HG02938 (cell line): ENCODE data around the gene MAFG.
A peak's percentile ranks its signal among the peaks of the same experiment; 100 is the strongest.

Experiments
- ATAC-seq: cut with Tn5 transposase; IDR thresholded peaks from one replicate; pipeline ENCODE4 v1.9.1; 2021; ENCODE audit warnings: mild to moderate bottlenecking, moderate library complexity; ENCODE audit not compliant: unreplicated experiment

The MAFG gene

GRCh38 chr17:81924557-81925532 is 2.7 kb downstream of the MAFG start:
- no peak for ATAC-seq

DNA sequence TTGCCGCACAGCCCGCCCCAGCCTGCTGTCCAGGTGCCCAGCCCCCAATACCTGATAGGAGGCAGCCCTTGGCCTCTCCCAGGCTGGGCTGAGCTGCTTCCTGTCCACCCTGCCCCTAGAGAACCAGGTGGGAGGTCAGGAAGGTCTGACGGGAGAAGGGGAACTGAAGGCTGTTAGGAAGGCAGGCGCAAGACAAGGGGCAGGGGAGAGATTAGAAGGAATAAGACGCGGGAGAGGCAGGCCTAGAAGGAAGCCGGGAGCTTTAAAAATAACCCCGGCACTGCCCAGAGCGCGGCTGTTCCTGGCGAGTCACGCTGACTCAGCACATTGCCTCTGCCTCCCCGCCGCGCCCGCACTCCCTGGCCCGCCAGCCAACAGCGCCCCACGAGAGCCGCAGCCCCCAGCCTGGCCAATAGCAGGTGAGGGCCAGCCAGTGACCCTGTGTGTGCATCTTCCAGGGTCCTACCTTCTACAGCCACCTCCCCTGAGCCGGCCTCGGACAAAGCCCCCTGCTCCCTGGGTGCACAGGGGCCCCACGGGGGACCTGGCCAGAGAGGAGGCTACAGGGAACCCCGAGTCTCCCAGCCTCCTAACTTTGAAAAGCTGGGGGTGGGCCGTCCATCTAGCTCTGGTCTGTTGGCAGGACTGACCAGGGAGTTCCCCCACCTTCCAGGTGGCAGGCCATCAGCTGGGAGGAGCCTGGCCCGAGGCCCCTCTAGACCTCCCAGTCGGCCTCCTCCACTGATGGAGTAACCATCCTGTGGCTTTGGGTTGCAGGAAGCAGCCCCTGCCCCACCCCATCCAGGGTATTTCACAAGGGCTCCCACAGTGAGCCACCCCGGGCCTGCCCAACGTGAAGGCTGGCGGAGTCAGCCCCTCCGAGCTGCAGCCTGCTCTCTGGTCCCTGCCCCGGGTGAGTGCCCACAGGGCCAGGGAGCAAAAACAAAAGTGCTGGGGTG is 4.0 kb downstream of the MAFG start:
- no peak for ATAC-seq

DNA sequence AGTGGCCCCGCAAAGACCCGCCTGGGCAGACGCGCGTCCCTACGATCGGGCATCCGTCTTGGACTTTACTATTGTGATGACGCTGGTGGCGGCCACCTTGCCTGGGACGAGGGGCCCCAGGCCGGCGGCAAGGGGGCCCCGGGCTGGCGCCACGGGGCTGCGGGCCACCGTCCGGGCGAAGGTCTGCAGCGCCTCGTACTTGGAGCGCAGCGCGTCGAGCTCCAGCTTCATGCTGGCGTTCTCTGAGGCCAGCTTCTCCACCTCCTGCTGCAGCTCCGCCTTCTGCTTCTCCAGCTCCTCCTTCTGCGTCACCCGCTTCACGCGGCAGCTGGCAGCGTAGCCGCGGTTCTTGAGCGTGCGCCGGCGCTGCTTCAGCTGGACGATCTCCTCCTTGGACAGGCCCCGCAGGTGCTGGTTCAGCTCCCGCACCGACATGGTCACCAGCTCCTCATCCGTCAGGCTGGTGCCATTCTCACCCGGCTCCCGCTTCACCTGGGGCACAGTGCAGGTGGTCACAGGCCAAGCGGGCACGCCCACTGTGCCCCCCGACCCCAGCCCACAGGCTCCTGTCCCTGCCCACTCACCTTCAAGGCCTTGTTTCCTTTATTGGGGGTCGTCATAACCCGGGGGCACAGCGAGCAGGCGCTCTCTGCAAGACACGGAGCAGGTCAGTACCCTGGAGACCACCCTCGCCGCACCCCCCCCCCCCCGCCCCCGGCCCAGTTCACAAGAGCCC is 4.8 kb downstream of the MAFG start:
- no peak for ATAC-seq

GRCh38 chr17:81921996-81922565 is 5.5 kb downstream of the MAFG start:
- ATAC-seq, result no peak

DNA sequence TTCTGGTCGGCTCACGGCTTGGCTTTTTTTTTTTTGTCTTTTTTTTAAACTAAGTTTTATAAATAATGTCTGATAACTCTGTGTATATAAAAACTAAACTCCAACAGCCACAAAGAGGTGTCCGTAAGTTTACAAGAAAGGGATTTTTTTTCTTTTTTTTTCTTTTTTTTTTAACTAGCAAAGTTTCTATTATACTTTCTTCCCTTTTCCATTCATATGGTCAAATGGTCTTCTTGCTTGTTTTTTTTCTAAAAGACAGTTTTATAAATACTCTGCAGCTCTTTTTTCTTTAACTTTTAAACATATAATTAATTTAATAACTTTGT is 6.0 kb downstream of the MAFG start:
- ATAC-seq, result no peak

DNA sequence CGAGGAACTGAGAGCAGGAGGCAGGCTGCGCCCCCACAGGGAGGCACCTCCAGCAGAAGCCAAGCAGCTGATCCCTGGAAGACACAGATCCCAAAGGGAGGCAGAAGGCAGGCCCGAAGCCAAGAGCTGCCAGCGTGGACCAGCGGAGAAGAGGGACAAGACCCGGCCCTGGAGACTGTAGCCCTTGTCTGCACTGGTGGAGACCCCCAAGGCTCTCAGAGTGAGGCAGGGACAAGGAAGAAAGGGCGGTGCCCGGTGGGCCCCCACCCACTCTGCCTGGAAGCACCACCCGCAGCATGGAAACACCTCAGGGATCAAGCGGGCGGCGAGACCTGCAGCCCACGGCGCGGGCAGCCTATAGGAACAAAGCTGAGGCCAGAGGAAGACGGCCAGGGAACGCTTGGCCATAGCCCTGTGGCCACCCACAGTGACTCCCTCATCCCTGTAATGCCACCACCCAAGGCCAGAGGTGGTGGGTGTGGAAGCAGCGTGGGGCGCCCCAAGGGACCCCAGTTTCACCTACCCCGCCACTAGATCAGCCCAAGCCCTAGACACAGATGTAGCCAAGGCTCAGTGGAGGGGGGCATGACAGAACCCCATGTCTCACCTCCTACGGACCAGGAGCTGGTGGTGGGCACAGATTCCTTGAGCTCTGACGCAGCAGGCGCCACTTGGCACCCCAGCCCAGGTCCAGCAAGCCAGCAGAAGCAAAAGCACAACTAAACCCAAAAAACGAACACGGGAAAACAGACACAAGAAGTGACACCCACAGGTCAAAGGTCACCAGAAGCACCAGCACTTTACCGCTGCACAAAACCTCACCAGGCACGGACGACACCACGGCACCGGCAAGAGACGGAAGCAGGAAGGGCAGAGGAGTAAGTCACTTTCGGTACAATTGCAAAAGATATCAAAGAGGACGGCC is 6.7 kb downstream of the MAFG start:
- no peak for ATAC-seq

DNA sequence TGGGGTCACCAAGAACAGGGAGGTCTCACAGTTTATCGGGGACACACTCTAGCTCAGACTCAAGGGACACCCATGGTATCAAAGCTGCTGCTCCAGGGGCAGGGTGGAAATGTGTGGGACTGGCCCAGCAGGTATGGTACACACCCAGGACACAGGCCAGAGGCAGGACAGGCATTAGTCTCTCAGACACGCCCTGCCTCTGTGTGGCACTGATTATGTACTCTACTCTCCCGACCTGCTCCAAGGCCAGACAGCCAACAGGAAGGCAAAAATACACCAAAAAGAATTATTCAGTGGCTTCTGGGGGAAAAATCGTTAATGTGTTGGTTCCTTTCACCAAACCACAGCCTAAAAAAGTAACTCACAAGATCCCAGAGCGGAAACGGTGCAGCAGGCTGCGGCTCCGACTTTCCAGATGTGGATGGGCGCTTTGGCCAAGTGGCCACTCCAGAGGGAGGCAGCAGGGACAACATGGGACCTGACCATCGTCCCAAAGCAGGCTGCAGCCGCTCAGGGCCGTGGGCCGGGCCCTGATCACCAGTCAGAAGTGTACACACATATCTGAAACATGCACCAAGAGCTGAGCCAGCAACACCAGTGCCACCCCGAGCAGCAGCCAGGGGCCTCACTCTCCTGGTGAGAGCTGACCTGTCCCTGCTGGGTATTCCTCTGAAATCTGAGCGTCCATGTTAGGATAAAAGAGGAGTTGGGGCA is 8.5 kb downstream of the MAFG start:
- no peak for ATAC-seq

DNA sequence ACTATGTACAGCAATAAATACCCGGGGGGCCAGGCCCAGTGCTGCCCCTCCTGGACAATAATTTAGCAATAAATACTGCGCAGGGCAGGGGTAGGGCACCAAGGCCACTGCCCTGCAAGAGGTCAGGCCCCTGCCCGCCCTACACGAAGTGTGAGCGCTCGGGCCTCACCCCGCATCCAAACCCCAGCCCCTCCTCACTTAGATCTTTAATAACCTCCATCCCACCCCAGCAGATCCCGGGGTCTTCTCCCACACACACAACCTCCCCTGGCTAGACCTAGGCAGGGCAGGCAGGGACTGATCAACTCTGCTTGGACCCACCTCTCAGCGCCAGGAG is 9.2 kb downstream of the MAFG start:
- ATAC-seq, result peak; percentile 7

DNA sequence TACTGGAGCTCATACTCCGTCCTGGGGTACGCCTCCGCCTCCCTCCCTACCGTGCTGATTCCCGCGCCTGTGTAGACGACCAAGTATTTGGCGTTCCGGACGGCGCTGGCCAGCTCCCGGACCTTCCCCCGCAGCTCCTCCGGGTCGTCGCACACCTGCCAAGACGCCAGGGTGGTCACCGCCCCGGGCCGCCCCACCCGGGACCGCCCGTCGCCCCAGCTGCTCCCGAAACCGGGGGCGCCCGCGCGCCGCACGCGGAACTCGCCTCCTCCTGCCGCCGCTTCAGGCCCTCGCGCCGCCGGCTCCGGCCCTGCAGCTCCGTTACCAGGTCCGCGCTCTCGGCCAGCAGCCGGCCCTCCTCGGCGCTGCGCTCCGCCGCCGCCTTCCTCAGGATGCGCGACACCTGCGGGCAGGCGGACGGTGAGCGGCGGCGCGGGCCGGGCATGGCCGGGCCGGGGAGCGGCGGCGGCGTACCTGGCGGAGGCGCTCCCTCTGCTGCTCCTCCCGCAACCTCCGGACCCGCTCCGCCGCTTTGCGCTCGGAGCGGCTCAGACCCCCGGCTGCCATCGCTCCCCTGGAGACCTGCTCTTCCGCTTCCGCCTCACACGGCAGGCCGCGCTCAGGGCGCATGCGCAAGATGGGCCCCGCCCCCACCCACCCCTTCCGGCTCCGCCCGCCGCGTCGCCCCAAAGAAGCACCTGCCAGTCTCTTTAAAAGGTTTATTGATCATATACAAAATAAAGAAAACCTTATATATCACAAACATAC is 9.8 kb downstream of the MAFG start, which contains the start of gene SIRT7:
SIRT7 (minus strand) TSS at position 612 of the 768 bp plus-strand sequence; CDS start at position 567, 45 bp downstream.
- peak; percentile 64 for ATAC-seq

DNA sequence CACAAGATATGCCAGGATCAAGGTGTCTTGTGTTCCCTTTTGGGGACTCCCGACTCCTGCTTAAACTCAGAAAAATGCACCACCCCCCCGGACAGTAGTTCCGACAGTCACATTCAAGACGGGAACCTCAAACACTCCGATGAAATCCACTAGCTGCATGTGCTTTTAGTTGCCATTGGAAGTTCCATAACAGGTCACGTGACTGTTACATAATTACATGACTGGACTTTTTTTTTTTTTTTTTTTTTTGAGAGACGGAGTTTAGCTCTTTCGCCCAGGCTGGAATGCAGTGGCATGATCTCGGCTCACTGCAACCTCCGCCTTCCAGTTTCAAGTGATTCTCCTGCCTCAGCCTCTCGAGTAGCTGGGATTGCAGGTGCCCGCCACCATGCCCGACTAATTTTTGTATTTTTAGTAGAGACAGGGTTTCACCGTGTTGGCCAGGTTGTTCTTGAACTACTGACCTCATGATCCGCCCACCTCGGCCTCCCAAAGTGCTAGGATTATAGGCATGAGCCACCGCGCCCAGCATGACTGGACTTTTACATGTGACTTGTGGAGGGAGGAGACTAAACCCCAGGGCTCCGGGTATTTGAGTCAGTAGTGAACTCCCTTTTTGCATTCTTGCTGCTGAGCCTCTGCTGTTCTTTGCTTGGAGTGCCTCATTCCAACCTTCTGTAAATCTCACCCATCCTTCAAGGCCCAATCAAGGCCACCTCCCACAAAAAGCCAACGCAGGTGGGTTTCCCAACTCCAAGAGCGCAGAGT is 11.1 kb downstream of the MAFG start:
- ATAC-seq, result no peak

DNA sequence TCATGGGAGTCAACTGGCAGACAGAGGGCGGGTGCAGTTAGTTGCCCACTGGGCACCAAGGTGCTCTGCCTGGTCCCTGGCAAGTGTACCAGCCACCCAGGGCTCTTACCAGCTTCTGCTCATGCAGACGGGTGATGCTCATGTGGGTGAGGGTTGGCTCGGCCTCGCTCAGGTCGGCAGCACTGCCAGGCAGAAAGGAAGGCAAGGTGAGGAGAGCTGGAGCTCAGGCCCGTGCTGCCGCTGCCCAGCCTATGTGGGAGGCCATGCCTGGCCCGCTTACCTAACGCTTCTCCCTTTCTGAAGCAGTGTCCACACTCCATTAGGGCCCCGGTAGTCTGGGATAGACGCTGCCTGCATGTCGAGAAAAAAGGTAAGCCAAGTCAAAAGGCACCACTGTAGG is 12.2 kb downstream of the MAFG start:
- ATAC-seq, result no peak

GRCh38 chr17:81914103-81914850 is 13.3 kb downstream of the MAFG start:
- no peak for ATAC-seq

- ATAC-seq, result no peak
Measured at GRCh38 chr17:81913394-81914102, 14.0 kb downstream of the MAFG start.

- ATAC-seq, result no peak
Measured at GRCh38 chr17:81912441-81913309, 14.9 kb downstream of the MAFG start.

DNA sequence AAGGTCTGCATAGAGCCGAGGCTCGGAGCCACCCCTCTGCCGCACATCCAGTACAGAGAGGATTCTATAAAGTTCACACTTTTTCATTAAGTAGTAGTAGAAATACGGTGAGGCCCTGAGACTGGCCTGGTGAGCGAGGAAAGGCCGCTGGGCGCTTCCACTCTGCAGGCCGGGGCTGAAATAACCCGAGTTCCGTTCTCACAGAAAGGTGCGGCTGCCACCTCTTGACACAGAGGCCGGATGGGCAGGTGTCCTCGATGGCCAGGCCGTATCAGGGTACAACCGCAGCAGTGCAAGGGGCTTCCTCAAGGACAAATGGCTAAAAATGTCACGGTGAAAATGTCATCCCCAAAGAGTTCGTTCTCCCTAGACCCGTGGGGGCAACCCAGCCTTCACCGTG is 15.6 kb downstream of the MAFG start:
- ATAC-seq, result no peak
